HL-60 (cell line): ENCODE data around the gene FOXL3.

Experiments
- DNase-seq, 2 experiments: peaks; one replicate each; pipeline ENCODE4 v3.0.0-alpha.2; 2010 to 2020; ENCODE audit warnings: low read depth in 1 of 2, low spot score in 1 of 2
- H3K27ac ChIP-seq: fragments of 250-450 bp; sonication (Bioruptor Pico); replicated peaks from 2 replicates; pipeline ENCODE4 v1.5.1; 2020; ENCODE audit warnings: mild to moderate bottlenecking, moderate library complexity
- H3K27me3 ChIP-seq: fragments of 250-450 bp; sonication (Bioruptor Pico); 2 replicates; pipeline ENCODE4 v1.5.1; 2021; ENCODE audit warnings: mild to moderate bottlenecking, moderate library complexity; ENCODE audit not compliant: insufficient read depth, poor library complexity, severe bottlenecking
- H3K4me3 ChIP-seq: replicated peaks from 2 replicates; pipeline ENCODE4 v1.5.1; 2011; ENCODE audit warnings: mild to moderate bottlenecking, control low read depth, low read length; ENCODE audit not compliant: insufficient read depth
- GABPA ChIP-seq: IDR thresholded peaks from 2 replicates; pipeline ENCODE4 v1.6.1; 2012; ENCODE audit warnings: low read depth
- POLR2AphosphoS5 ChIP-seq: IDR thresholded peaks from 2 replicates; pipeline ENCODE4 v1.6.1; 2012; ENCODE audit warnings: low read depth
- SPI1 ChIP-seq: IDR thresholded peaks from 2 replicates; pipeline ENCODE4 v1.6.1; 2012; ENCODE audit warnings: low read depth, mild to moderate bottlenecking, borderline replicate concordance
- TF ChIP-seq, protein P1 (sequence below): IDR thresholded peaks from 2 replicates; pipeline ENCODE4 v1.6.1; 2012; ENCODE audit warnings: low read depth; ENCODE audit not compliant: insufficient replicate concordance
- TF ChIP-seq, protein P2 (sequence below): IDR thresholded peaks from one replicate; pipeline ENCODE4 v1.5.1; 2011; ENCODE audit warnings: low read length, control low read depth, inconsistent platforms; ENCODE audit not compliant: insufficient read depth

Gene FOXL3

DNA sequence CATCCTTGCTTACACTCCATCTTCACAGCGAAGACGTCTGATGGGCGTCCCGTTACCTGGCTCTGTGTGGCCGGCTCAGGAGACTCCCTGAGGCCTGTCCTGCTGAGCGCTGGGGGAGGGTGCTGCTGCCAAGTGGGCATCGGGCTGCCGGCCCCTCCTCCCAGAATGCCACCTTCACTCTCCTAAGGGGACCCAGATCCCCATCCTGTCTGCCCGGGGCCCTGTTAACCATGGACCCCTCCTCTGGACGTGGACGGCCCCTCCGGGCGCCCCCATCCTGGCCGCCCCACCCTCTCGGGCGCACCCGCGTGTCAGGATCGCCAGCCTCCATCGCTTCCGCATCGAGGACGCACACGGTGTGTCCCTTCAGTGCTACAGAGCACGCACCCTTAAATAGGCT, 7.3 kb upstream of the FOXL3 start:
- DNase-seq = no peak
- Histone ChIP-seq H3K4me3 (no peak overlapping the region), H3K27ac (no peak overlapping the region), H3K27me3 (no peaks in the 10 kb centered on the region)
- TF ChIP-seq SPI1 (no peak), GABPA (no peak), POLR2AphosphoS5 (no peak)
- TF ChIP-seq, protein P1, sequence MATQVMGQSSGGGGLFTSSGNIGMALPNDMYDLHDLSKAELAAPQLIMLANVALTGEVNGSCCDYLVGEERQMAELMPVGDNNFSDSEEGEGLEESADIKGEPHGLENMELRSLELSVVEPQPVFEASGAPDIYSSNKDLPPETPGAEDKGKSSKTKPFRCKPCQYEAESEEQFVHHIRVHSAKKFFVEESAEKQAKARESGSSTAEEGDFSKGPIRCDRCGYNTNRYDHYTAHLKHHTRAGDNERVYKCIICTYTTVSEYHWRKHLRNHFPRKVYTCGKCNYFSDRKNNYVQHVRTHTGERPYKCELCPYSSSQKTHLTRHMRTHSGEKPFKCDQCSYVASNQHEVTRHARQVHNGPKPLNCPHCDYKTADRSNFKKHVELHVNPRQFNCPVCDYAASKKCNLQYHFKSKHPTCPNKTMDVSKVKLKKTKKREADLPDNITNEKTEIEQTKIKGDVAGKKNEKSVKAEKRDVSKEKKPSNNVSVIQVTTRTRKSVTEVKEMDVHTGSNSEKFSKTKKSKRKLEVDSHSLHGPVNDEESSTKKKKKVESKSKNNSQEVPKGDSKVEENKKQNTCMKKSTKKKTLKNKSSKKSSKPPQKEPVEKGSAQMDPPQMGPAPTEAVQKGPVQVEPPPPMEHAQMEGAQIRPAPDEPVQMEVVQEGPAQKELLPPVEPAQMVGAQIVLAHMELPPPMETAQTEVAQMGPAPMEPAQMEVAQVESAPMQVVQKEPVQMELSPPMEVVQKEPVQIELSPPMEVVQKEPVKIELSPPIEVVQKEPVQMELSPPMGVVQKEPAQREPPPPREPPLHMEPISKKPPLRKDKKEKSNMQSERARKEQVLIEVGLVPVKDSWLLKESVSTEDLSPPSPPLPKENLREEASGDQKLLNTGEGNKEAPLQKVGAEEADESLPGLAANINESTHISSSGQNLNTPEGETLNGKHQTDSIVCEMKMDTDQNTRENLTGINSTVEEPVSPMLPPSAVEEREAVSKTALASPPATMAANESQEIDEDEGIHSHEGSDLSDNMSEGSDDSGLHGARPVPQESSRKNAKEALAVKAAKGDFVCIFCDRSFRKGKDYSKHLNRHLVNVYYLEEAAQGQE = no peak
- TF ChIP-seq, protein P2, sequence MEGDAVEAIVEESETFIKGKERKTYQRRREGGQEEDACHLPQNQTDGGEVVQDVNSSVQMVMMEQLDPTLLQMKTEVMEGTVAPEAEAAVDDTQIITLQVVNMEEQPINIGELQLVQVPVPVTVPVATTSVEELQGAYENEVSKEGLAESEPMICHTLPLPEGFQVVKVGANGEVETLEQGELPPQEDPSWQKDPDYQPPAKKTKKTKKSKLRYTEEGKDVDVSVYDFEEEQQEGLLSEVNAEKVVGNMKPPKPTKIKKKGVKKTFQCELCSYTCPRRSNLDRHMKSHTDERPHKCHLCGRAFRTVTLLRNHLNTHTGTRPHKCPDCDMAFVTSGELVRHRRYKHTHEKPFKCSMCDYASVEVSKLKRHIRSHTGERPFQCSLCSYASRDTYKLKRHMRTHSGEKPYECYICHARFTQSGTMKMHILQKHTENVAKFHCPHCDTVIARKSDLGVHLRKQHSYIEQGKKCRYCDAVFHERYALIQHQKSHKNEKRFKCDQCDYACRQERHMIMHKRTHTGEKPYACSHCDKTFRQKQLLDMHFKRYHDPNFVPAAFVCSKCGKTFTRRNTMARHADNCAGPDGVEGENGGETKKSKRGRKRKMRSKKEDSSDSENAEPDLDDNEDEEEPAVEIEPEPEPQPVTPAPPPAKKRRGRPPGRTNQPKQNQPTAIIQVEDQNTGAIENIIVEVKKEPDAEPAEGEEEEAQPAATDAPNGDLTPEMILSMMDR = no peak

DNA sequence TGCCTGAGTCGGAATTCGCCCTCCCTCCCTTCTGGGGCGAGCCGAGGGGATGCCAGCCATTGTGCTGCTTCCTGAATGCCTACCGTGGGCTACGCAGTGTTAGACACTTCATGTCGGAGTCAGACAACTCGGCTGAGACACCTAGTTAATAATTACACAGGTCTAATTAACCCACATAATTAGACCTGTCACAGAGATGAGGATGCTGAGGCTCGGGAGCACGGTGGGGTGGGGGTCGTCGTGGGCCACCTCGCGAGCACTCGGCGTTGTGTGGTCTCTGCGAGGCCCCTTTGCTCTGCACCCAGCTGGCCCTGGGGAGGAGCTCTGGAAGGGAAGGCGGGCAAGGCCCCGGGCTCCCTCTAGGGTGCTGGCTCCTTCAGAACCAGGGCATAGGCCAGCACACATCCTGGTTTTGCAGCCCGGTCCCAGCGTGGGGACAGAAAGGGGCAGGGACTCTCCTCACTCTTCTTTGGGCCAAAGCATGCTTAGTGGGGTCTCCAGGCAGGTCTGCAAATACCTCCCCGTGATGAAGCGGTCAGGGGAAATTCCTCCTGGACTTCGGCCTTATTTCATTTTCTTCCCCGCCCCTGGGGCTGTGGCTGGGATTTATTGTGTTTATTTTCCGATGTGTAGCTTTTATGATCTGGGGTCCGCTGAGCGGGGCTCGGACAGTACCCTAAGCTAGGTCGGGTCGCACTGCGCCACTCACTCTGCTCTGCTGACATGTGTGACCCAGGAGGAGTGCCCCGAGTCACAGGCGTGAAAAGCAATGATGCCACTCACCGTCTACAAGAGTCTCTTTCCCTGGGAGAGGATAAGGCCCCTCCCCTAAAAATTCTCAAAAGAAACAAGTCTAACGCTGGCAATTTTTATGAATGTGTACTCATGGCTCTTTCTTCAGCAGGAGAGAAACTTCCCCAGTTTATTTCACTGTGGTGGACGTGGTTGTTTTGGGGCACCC, 4.9 kb upstream of the FOXL3 start:
- peaks cover under 1% of the 10 kb centered on the region for H3K27me3 ChIP-seq
- DNase-seq = no peak
- H3K4me3 ChIP-seq = no peak overlapping the region
- TF ChIP-seq, protein P1 = no peak
- TF ChIP-seq, protein P2 = no peak
- no peak for TF ChIP-seq GABPA
- TF ChIP-seq POLR2AphosphoS5 = no peak
- TF ChIP-seq SPI1 = no peak
- H3K27ac ChIP-seq = no peak overlapping the region

DNA sequence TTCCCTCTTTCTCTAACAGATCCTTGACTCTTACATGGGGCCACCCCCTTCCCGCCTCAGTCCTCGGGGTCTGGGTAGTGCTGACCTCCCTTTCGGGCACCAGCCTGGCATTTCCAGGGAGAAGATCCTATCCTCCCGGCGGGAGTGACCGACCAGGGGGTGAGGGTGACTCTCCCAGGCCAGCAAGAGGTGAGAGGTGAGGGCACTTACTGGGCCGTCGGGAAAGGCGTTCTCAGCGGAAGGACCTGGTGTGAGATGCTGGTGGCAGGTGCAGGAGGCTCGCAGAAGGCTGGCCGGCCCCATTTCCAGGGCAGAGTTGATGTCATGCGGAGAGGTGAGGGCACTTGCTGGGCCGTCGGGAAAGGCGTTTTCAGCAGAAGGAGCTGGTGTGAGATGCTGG, 4.2 kb upstream of the FOXL3 start:
- Histone ChIP-seq H3K27me3 (peaks cover 2% of the 10 kb centered on the region), H3K4me3 (no peak overlapping the region), H3K27ac (no peak overlapping the region)
- no peak for DNase-seq
- TF ChIP-seq, protein P2 = no peak
- TF ChIP-seq SPI1 (no peak), POLR2AphosphoS5 (no peak), GABPA (no peak)
- TF ChIP-seq, protein P1 = no peak
